GM23338 (cell line): ENCODE measurements around the gene SLC6A5. TPM values are rescaled to one million over a fixed set of nuclear protein-coding genes. Genes with fewer than 3 reads are reported as not detected.

Experiments used
- ATAC-seq: fragments of 200-7000 bp; cut with Tn5 transposase; 3 replicates; pipeline ENCODE4 v1.9.1; 2020
- DNase-seq: peaks from one replicate; pipeline ENCODE4 v3.0.0-alpha.2; 2015; ENCODE audit warnings: low spot score
- H2AFZ ChIP-seq: fragments of 200-600 bp; sonication (generic); 2 replicates; pipeline ENCODE4 v1.8.0; 2016; ENCODE audit warnings: antibody characterized with exemption, mild to moderate bottlenecking, moderate library complexity
- H3F3A ChIP-seq: fragments of 200-600 bp; sonication (generic); replicated peaks from 2 replicates; pipeline ENCODE4 v1.8.0; 2017; ENCODE audit warnings: antibody characterized with exemption, mixed run types, low read depth
- H3K27ac ChIP-seq: fragments of 200-600 bp; sonication (generic); 2 replicates; pipeline ENCODE4 v1.6.1; 2016; ENCODE audit warnings: low read depth
- H3K27me3 ChIP-seq: fragments of 200-600 bp; sonication (generic); 2 replicates; pipeline ENCODE4 v1.8.0; 2016; ENCODE audit warnings: mild to moderate bottlenecking, mixed run types, moderate library complexity; ENCODE audit not compliant: insufficient read depth
- H3K36me3 ChIP-seq: fragments of 200-600 bp; sonication (generic); 2 replicates; pipeline ENCODE4 v1.8.0; 2016; ENCODE audit warnings: mild to moderate bottlenecking; ENCODE audit not compliant: insufficient read depth
- H3K4me1 ChIP-seq: fragments of 200-600 bp; sonication (generic); 2 replicates; pipeline ENCODE4 v1.8.0; 2016; ENCODE audit warnings: mild to moderate bottlenecking, moderate library complexity; ENCODE audit not compliant: insufficient read depth
- H3K4me2 ChIP-seq: fragments of 200-600 bp; sonication (generic); 2 replicates; pipeline ENCODE4 v1.7.1; 2017; ENCODE audit warnings: mixed run types
- H3K4me3 ChIP-seq: fragments of 200-600 bp; sonication (generic); 2 replicates; pipeline ENCODE4 v1.6.1; 2016; ENCODE audit warnings: mixed run types
- H3K79me2 ChIP-seq: fragments of 200-600 bp; sonication (generic); replicated peaks from 2 replicates; pipeline ENCODE4 v1.8.0; 2017; ENCODE audit warnings: mild to moderate bottlenecking; ENCODE audit not compliant: insufficient read depth
- H3K9me2 ChIP-seq: fragments of 200-600 bp; sonication (generic); 2 replicates; pipeline ENCODE4 v1.8.0; 2017; ENCODE audit not compliant: insufficient read depth
- H4K20me1 ChIP-seq: fragments of 200-600 bp; sonication (generic); replicated peaks from 2 replicates; pipeline ENCODE4 v1.8.0; 2017; ENCODE audit warnings: mild to moderate bottlenecking; ENCODE audit not compliant: insufficient read depth
- H3K27ac Mint-ChIP-seq: 2 replicates; pipeline ENCODE4 v1.8.0; 2020; ENCODE audit warnings: inconsistent platforms, mild to moderate bottlenecking, moderate library complexity, mixed read lengths
- H3K27me3 Mint-ChIP-seq: 3 replicates; pipeline ENCODE4 v1.8.0; 2022; ENCODE audit warnings: low read depth, mild to moderate bottlenecking, moderate library complexity, mixed read lengths, inconsistent platforms; ENCODE audit not compliant: insufficient read depth, poor library complexity
- H3K36me3 Mint-ChIP-seq: 3 replicates; pipeline ENCODE4 v1.8.0; 2021; ENCODE audit warnings: low read depth, mild to moderate bottlenecking, inconsistent platforms, moderate library complexity, mixed read lengths
- H3K4me1 Mint-ChIP-seq: 3 replicates; pipeline ENCODE4 v1.8.0; 2020; ENCODE audit warnings: mild to moderate bottlenecking, inconsistent platforms, mixed read lengths
- H3K4me3 Mint-ChIP-seq: 3 replicates; pipeline ENCODE4 v1.8.0; 2021; ENCODE audit warnings: moderate library complexity, mild to moderate bottlenecking, inconsistent platforms, mixed read lengths
- H3K9me3 Mint-ChIP-seq: 3 replicates; pipeline ENCODE4 v1.8.0; 2020; ENCODE audit warnings: moderate library complexity, mild to moderate bottlenecking, inconsistent platforms, mixed read lengths
- CREB1 ChIP-seq: fragments of 250-450 bp; sonication (Bioruptor Pico); IDR thresholded peaks from 2 replicates; pipeline ENCODE4 v1.5.0; 2020; ENCODE audit warnings: low read depth, mild to moderate bottlenecking, moderate library complexity
- CTCF ChIP-seq, 2 experiments: fragments of 200-600 bp in 1 of 2; sonication (generic) in 1 of 2; conservative IDR thresholded peaks; 2 replicates each; pipeline versions ENCODE4 v1.5.1 to v1.6.1; 2016 to 2017; ENCODE audit warnings: antibody characterized with exemption in 2 of 2, low read depth in 2 of 2, mild to moderate bottlenecking in 2 of 2, moderate library complexity in 1 of 2
- ETS1 ChIP-seq: IDR thresholded peaks from 2 replicates; pipeline ENCODE4 v1.6.1; 2016; ENCODE audit warnings: antibody characterized with exemption
- EZH2 ChIP-seq: fragments of 200-600 bp; sonication (generic); IDR thresholded peaks from one replicate; pipeline ENCODE4 v1.8.0; 2017; ENCODE audit warnings: antibody characterized with exemption, mild to moderate bottlenecking, low read depth; ENCODE audit not compliant: unreplicated experiment
- EZH2phosphoT487 ChIP-seq: fragments of 200-600 bp; sonication (generic); IDR thresholded peaks from one replicate; pipeline ENCODE4 v1.8.1; 2018; ENCODE audit warnings: antibody characterized with exemption; ENCODE audit not compliant: unreplicated experiment
- JUNB ChIP-seq: IDR thresholded peaks from one replicate; pipeline ENCODE4 v1.6.1; 2016; ENCODE audit warnings: antibody characterized with exemption; ENCODE audit not compliant: unreplicated experiment
- NANOG ChIP-seq: IDR thresholded peaks from 2 replicates; pipeline ENCODE4 v1.6.1; 2016; ENCODE audit warnings: antibody characterized with exemption, borderline replicate concordance
- POLR2AphosphoS5 ChIP-seq: IDR thresholded peaks from 2 replicates; pipeline ENCODE4 v1.6.1; 2016; ENCODE audit warnings: antibody characterized with exemption, low read depth
- REST ChIP-seq: IDR thresholded peaks from one replicate; pipeline ENCODE4 v1.6.1; 2018; ENCODE audit warnings: antibody characterized with exemption; ENCODE audit not compliant: unreplicated experiment
- STAT1 ChIP-seq: IDR thresholded peaks from one replicate; pipeline ENCODE4 v1.6.1; 2016; ENCODE audit warnings: antibody characterized with exemption; ENCODE audit not compliant: unreplicated experiment
- ZNF114 ChIP-seq: fragments of 250-450 bp; sonication (Bioruptor Pico); IDR thresholded peaks from 2 replicates; pipeline ENCODE4 v1.5.0; 2020; ENCODE audit warnings: mild to moderate bottlenecking, moderate library complexity
- ZNF331 ChIP-seq: fragments of 250-450 bp; sonication (Bioruptor Pico); IDR thresholded peaks from 2 replicates; pipeline ENCODE4 v1.5.0; 2020; ENCODE audit warnings: low read depth, mild to moderate bottlenecking, moderate library complexity
- ZNF462 ChIP-seq: fragments of 250-450 bp; sonication (Bioruptor Pico); IDR thresholded peaks from 2 replicates; pipeline ENCODE4 v1.5.0; 2020; ENCODE audit warnings: mild to moderate bottlenecking, moderate library complexity
- polyA plus RNA-seq: library from polyadenylated mRNA; unstranded; fragments of >200 nt; fragmentation: Nextera tagmentation; extraction: Ambion mirVana; gene quantifications from 2 replicates; pipeline ENCODE4 v1.2.1, GENCODE V29; 2016
- total RNA-seq: library from RNA; depleted of rRNA; stranded (reverse); fragments of >200 nt; shearing (Covaris generic); gene quantifications from 2 replicates; pipeline ENCODE4 v1.2.3, GENCODE V29; 2014

The SLC6A5 gene
- total and polyA plus RNA-seq, 2 experiments from 2014 or later: not detected

GRCh38 chr11:20617346-20618005 lies 18.1 kb downstream of the SLC6A5 start:
- Histone ChIP-seq H3K4me3 (no peak overlapping the region), H3K4me1 (peaks cover 16% of the 10 kb centered on the region), H3K4me2 (no peak overlapping the region), H3K9me2 (0 out of 2 replicates have a peak, but pooled peaks cover 3% of the 10 kb centered on the region), H3K27me3 (no peaks in the 10 kb centered on the region), H3F3A (0 out of 2 replicates have a peak, but pooled peaks cover 6% of the 10 kb centered on the region), H4K20me1 (no peaks in the 10 kb centered on the region), H2AFZ (no peak overlapping the region; the same call in 1 of the 2 replicates), H3K36me3 (no peaks in the 10 kb centered on the region), H3K79me2 (no peaks in the 10 kb centered on the region), H3K27ac (no peak overlapping the region)
- Mint-ChIP-seq H3K27ac (no peak overlapping the region), H3K4me1 (peaks cover 25% of the 10 kb centered on the region), H3K36me3 (no peaks in the 10 kb centered on the region), H3K9me3 (no peaks in the 10 kb centered on the region; the same call in 2 of the 3 replicates), H3K4me3 (no peak overlapping the region), H3K27me3 (peaks cover 4% of the 10 kb centered on the region)
- TF ChIP-seq ZNF114 (CRISPR knock-in tag): no peak
- no peak for TF ChIP-seq REST
- no peak for TF ChIP-seq EZH2
- no peak for TF ChIP-seq ETS1
- no peak for TF ChIP-seq CTCF (conservative IDR thresholded peaks at IDR 0.05; ENCODE audit: low read depth in 2 of 2)
- TF ChIP-seq ZNF462 (CRISPR knock-in tag): no peak
- TF ChIP-seq CREB1 (CRISPR knock-in tag): no peak
- no peak for TF ChIP-seq EZH2phosphoT487
- no peak for TF ChIP-seq STAT1
- no peak for TF ChIP-seq JUNB
- TF ChIP-seq POLR2AphosphoS5: no peak
- no peak for TF ChIP-seq ZNF331 (CRISPR knock-in tag)
- TF ChIP-seq NANOG: no peak
- DNase-seq: no peak
- no peak for ATAC-seq
